NCI-H1417 (cell line): Measurements from ENCODE around the gene SLC13A4.
"Not testable (repeated sequence)": the region's sequence is repeated elsewhere in the genome, so short reads cannot be mapped to it uniquely, and the experiment has no call there.

Experiments
- DNase-seq, 3 experiments: peaks; one replicate each; lab custom pipeline; 2025; lab: John Stamatoyannopoulos, UW

The SLC13A4 gene

GRCh38 chr7:135753616-135754413 is 25.8 kb upstream of the SLC13A4 start:
- no peak for DNase-seq

GRCh38 chr7:135748770-135749169 is 20.8 kb upstream of the SLC13A4 start, which contains the start of gene FAM180A:
Gene FAM180A (minus strand): TSS chr7:135748813. CDS start chr7:135748580, 233 bp downstream.
- no peak for DNase-seq

- no peak for DNase-seq
Observed at GRCh38 chr7:135747366-135747765, 19.4 kb upstream of the SLC13A4 start.

- DNase-seq, result peak in 1 of 3 experiments; percentile 19
Observed at GRCh38 chr7:135745703-135746312, 17.8 kb upstream of the SLC13A4 start.

- no peak for DNase-seq
Observed at GRCh38 chr7:135744938-135745702, 17.1 kb upstream of the SLC13A4 start.

GRCh38 chr7:135743907-135744731 is 16.1 kb upstream of the SLC13A4 start:
- peak in 2 of 3 experiments; percentile 10 to 19 for DNase-seq

GRCh38 chr7:135742371-135742770 is 14.4 kb upstream of the SLC13A4 start:
- no peak for DNase-seq

GRCh38 chr7:135741905-135742304 is 13.9 kb upstream of the SLC13A4 start:
- DNase-seq, result no peak

GRCh38 chr7:135740889-135741288 is 12.9 kb upstream of the SLC13A4 start:
- DNase-seq, result no peak

GRCh38 chr7:135737306-135737647 is 9.3 kb upstream of the SLC13A4 start:
- not testable (repeated sequence) for DNase-seq

GRCh38 chr7:135736586-135737305 is 8.8 kb upstream of the SLC13A4 start:
- DNase-seq, result no peak

- no peak for DNase-seq
Observed at GRCh38 chr7:135734343-135734689, 6.3 kb upstream of the SLC13A4 start.

GRCh38 chr7:135733603-135734342 is 5.8 kb upstream of the SLC13A4 start:
- no peak for DNase-seq

GRCh38 chr7:135731131-135731530 is 3.1 kb upstream of the SLC13A4 start:
- DNase-seq, result no peak

GRCh38 chr7:135729230-135729629 is 1.2 kb upstream of the SLC13A4 start:
- no peak for DNase-seq

GRCh38 chr7:135726911-135727673 is 894 bp downstream of the SLC13A4 start:
- no peak for DNase-seq

- DNase-seq, result no peak
Observed at GRCh38 chr7:135726276-135726788, 1.7 kb downstream of the SLC13A4 start.

- DNase-seq, result no peak
Observed at GRCh38 chr7:135723411-135723810, 4.6 kb downstream of the SLC13A4 start.

- DNase-seq, result no peak
Observed at GRCh38 chr7:135721198-135721820, 6.7 kb downstream of the SLC13A4 start.
